ENCODE measurements around the gene SSH2.
"Not testable (repeated sequence)": the region's sequence is repeated elsewhere in the genome, so short reads cannot be mapped to it uniquely, and the experiment has no call there.

SSH2 gene

DNA sequence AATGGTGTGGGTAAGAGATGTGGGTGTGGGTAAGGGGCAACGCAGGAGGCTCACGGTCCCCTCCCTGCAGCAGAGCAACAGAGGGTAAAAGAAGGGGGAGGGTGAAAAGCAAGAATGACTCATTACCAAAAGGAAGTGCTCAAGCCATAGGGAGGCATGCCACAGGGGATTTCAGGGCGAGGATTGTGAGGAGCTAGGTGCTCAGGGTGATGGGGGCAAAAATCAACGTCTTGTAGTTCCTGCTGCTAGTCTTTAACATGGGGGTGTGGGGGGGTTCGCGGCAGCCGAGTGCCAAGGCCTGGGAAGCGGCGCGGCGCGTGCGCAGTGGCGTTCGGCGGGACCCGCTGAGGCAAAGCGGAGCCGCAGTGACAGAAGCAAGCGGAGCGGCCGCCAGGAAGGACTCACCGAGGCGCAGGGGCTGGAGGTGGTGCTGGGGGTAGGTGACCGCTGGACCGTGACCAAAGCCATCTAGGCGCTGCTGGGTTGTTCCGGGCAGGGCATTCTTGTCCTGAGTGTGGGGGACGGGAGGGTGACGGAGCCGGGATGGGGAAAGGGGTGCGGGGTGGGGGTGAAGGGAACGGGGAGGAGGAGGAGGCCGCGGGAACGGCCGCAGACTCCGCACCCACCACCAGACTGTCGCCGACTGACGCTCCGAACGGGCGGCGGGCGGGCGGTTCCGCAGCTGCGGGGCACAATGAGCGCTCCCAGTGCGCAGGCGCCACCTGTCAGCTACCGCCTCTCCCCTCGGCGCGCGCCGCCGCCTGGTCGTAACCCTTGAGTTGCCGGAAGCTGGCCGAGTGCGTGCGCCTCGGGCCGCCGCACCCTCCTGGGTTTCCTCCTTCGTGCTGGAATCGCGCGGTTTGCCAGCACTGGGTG, at the start of gene SSH2:
Gene SSH2, minus strand, starts transcription at position 696 of the 876 bp plus-strand sequence. Its CDS starts 228 bp downstream, at position 468.
- DNase-seq (ENCODE audit: low read depth), result peak; percentile 78

- no peak for DNase-seq (ENCODE audit: low read depth)
Measured at GRCh38 chr17:29977836-29978235, 47.8 kb upstream of the SSH2 start.

GRCh38 chr17:29973005-29973404, 43.0 kb upstream of the SSH2 start:
- DNase-seq (ENCODE audit: low read depth), result no peak

- no peak for DNase-seq (ENCODE audit: low read depth)
Measured at GRCh38 chr17:29972277-29972676, 42.2 kb upstream of the SSH2 start.

GRCh38 chr17:29968271-29968670, 38.2 kb upstream of the SSH2 start:
- DNase-seq (ENCODE audit: low read depth), result no peak

- DNase-seq (ENCODE audit: low read depth), result no peak
Measured at GRCh38 chr17:29962656-29963055, 32.6 kb upstream of the SSH2 start.

DNA sequence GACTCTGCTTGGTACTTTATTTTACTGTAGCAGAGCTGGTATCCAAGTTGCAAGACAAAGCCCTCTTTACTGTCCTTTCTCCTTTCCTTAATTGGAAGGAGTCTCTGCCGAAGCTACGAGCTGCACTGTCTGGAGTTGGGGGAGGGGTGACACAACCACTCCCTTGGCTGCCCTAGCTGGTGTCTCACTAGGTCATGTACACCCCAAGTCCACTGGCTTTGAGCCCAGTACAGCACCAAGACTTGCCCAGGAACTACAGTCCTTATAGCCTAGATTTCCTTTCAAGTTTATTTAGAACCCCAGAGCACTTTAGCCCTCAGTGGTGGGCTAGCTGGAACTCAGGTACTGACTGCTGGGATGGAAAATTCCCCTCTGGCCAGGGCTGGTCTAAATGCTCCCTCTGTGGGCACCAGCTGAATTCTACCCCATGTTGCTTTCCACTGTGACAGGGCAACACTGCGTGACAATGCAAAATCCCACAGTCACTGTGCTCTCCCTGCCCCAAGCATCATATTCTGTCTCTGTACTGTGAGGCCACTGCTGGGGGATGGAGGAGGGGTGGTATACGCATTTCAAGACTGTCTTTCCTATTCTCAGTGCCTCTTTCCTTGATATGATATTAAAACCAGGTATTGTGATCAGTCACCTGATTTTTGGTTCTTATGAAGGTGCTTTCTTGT, 29.8 kb upstream of the SSH2 start:
- DNase-seq (ENCODE audit: low read depth), result no peak

- no peak for DNase-seq (ENCODE audit: low read depth)
Measured at GRCh38 chr17:29958947-29959657, 29.1 kb upstream of the SSH2 start.

DNA sequence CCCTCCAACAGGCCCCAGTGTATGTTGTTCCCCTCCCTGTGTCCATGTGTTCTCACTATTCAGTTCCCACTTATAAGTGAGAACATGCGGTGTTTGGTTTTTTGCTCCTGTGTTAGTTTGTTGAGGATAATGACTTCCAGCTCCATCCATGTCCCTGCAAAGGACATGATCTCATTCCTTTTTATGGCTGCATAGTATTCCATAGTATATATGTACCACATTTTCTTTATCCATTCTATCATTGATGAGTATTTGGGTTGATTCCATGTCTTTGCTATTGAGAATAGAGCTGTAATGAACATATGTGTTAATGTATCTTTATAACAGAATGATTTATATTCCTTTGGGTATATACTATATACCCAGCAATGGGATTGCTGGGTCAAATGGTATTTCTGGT, 27.5 kb upstream of the SSH2 start:
- not testable (repeated sequence) for DNase-seq (ENCODE audit: low read depth)

DNA sequence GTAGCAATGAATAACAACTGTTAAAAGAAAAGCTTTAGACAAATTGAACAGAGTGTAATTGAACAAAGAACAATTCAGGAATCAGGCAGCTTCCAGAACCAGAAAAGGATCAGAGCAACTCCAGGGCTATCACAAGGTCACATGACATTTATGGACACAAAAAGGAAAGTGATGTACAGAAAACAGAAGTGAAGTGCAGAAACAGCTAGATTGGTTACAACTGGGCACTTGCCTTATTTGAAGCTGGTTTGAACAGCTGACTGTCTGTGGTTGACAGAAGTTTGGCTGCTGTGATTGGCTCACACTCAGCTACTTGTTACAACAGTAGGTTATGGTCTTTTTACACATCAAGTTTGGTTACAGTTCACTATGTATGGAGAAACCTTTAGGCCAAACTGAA, 26.2 kb upstream of the SSH2 start:
- DNase-seq (ENCODE audit: low read depth), result no peak

DNA sequence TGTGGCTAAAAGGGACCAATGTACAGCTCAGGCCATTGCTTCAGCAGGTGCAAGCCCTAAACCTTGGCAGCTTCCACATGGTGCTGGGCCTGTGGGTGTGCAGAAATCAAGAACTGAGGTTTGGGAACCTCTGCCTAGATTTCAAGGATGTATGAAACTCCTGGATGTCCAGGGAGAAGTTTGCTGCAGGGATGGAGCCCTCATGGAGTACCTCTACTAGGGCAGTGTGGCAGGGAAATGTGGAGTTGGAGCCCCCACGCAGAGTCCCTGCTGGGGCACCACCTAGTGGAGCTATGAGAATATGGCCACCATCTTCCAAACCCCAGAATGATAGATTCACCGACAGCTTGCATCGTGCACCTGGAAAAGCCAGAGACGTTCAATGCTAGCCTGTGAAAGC, 24.4 kb upstream of the SSH2 start:
- DNase-seq (ENCODE audit: low read depth), result no peak

DNA sequence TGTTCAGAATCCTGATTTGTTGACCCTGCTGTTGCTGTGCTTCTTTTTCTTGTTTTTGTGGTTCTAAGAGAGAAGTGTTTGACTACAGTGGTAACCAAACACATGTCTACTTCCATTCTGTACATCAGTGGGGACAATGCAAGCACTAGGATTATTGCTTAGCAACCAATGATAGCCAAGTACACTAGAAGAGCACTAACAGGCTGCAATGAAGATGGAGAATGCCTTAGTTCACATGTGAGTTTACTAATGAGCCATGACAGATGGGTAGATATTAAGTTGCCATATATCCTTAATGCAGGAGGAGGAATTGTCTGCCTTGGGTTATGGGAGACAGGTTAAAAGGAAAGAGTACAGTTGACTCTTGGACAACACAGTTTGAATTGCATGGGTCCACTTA, 19.7 kb upstream of the SSH2 start:
- DNase-seq (ENCODE audit: low read depth), result no peak

DNA sequence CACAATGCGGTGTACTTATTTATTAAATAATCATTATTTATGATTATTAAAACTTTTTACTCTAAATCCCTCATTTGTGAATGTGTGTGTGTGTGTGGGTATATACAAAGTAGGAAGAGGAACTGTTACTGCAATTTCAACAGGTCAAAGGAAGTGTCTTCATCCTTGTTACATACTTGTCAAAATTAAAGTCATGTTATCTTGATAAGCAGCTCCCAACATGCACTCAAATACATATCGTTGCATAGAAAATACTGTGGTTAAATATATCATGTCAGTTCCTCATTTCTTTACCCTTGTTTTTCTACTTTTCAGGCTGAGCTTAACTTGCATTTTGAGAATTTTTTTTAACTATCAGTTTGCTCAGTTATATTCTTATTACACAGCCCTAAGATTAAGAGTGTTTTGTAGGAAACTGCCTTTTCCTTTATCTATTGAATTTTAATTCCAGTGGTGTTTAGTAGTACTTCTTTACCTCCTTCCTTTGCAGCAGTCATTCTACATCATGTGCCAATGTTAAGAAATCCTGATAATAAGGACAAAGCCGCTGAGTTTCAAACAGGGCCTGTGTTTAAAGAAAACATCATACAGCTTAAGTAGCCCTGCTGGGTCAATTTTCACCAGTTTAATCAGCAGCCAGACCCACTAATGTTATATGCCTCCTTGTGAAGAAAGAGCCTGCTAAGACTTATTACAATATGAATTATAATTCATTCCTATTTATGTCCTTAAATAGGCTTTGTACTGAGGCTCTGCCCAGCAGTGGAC, 18.6 kb upstream of the SSH2 start:
- no peak for DNase-seq (ENCODE audit: low read depth)

- no peak for DNase-seq (ENCODE audit: low read depth)
Measured at GRCh38 chr17:29945281-29945680, 15.3 kb upstream of the SSH2 start.

- no peak for DNase-seq (ENCODE audit: low read depth)
Measured at GRCh38 chr17:29941334-29941733, 11.3 kb upstream of the SSH2 start, which contains the start of gene EFCAB5. Gene EFCAB5 (plus strand): TSS chr17:29941634. CDS start chr17:29941797, 163 bp downstream.

DNA sequence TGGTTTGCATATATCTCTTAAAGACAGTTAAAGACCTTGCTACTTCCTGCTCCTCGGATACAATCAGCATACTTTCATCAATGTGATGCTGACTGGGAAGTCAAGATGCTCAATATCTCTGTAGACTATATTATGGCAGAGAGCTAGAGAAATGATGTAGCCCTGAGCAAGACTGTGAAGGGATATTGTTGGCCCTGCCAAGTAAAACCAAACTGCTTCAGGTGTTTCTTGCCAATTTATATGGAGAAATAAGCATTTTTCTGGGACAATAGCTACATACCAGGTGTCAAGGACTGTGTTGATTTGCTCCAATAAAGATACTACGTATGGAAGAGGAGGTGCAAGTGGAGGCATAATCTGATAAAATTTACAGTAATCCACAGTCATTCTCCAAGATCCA, 6.7 kb upstream of the SSH2 start:
- DNase-seq (ENCODE audit: low read depth), result no peak

- DNase-seq (ENCODE audit: low read depth), result not testable (repeated sequence)
Measured at GRCh38 chr17:29935909-29936308, 5.9 kb upstream of the SSH2 start.

- no peak for DNase-seq (ENCODE audit: low read depth)
Measured at GRCh38 chr17:29933379-29933778, 3.4 kb upstream of the SSH2 start.

DNA sequence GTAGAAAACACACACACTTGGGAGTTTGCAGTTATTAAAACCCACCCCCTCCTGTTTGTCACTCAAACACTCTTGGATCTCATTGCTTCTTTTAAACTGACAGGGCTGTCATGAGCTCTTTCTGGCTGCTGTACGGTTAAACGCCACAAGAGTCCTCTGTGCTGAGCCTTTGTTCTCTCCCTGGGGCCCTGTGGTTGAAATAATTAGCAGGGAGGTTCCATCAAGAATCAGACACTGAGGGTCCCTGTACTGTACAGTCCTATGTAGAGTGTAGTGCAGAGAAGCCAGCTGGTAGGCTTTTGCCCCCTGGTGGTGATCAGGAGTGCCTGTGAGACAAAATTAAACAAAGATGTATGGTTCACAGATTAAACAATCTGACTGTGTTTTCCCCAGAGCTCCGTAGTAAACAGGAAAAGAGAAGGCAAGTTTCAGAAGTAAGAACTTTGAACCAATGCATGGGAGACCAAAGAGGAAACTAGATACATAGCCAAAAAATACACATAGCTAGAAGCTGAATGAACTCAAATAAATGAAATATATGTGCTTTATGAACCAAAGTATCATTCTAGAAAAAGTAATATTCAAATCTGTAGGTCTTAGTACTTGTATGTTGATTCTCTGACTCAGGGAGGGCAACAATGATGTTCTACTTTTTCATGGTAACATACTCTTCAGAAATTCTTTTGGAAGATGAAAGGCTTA, 1.4 kb upstream of the SSH2 start:
- DNase-seq (ENCODE audit: low read depth), result peak; percentile 58

GRCh38 chr17:29930409-29931010, 482 bp upstream of the SSH2 start:
- no peak for DNase-seq (ENCODE audit: low read depth)

DNA sequence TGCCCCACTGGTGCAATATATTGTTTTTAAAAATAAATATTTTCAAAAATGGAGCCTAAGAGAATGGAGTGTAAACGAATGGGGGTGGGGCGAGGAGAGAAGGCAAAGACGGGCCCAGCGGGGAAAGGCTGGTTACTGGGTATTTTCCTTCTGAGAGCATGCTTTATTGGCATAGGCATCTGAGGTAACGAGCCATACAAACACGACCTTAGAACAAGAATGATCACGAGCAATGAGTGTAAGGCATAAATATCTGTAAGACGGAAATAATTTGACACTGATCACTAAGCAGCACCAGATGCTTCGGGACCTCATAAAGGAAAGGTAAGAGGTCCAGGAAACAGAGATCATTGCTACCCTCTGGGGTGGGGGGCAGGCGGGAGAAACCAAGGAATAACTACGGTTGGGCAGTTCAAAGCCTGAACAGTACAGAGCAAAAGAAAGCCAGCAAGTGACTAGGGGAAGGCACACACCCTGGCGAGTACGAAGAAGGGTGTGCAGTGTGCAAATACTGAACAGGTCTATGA, 959 bp downstream of the SSH2 start:
- DNase-seq (ENCODE audit: low read depth), result no peak
